Stimulated activated CD4-positive, alpha-beta T cell treated with anti-CD3 and anti-CD28 coated beads, Interleukin-15, amount 100 ng/mL, for 48 hours (primary cell): ENCODE measurements around the gene RAE1.

ENCODE experiments used
- DNase-seq, 2 donors: peaks; one replicate each; pipeline ENCODE4 v3.0.0-alpha.2; 2020; ENCODE audit warnings: low read depth in 2 of 2

Gene RAE1

GRCh38 chr20:57388953-57389694 is 38.1 kb downstream of the RAE1 start:
- DNase-seq = peak; percentile 36 to 56

GRCh38 chr20:57389695-57390603 is 38.9 kb downstream of the RAE1 start:
- peak; percentile 53 to 64 for DNase-seq

GRCh38 chr20:57390604-57391438 is 39.8 kb downstream of the RAE1 start, which contains the start of gene RBM38:
RBM38 (plus strand) TSS chr20:57391396; CDS start chr20:57391582, 186 bp downstream.
- peak; percentile 57 to 80 for DNase-seq

GRCh38 chr20:57391439-57392301 is 40.6 kb downstream of the RAE1 start:
- no peak for DNase-seq

- DNase-seq = peak; percentile 52 to 64
Observed at GRCh38 chr20:57392512-57393271, 41.6 kb downstream of the RAE1 start.

- DNase-seq = no peak
Observed at GRCh38 chr20:57393321-57394120, 42.5 kb downstream of the RAE1 start.

- no peak for DNase-seq
Observed at GRCh38 chr20:57394121-57395082, 43.3 kb downstream of the RAE1 start.

GRCh38 chr20:57395111-57395966 is 44.3 kb downstream of the RAE1 start:
- no peak for DNase-seq

GRCh38 chr20:57396212-57396983 is 45.3 kb downstream of the RAE1 start:
- DNase-seq = no peak

GRCh38 chr20:57396984-57397692 is 46.1 kb downstream of the RAE1 start:
- peak in 1 of 2 donors; percentile 34 for DNase-seq

GRCh38 chr20:57397693-57398108 is 46.6 kb downstream of the RAE1 start:
- DNase-seq = no peak

- peak; percentile 76 for DNase-seq
Observed at GRCh38 chr20:57398231-57398821, 47.3 kb downstream of the RAE1 start.

- DNase-seq = no peak
Observed at GRCh38 chr20:57398901-57399535, 48.0 kb downstream of the RAE1 start.

- peak in 1 of 2 donors; percentile 34 for DNase-seq
Observed at GRCh38 chr20:57399587-57400155, 48.6 kb downstream of the RAE1 start.
